Germinal center (tissue), 1 donor: ENCODE measurements around the gene CCM2.

Experiments
- DNase-seq: peaks from one replicate; pipeline ENCODE4 v3.0.0; 2012; ENCODE audit warnings: mixed read lengths, low spot score

The CCM2 gene

GRCh38 chr7:45123913-45124710, 124.1 kb downstream of the CCM2 start:
- no peak for DNase-seq

- no peak for DNase-seq
Measured at GRCh38 chr7:45125193-45125904, 125.3 kb downstream of the CCM2 start.
